HG03108 (cell line): ENCODE measurements around the gene RPP25L.

ENCODE experiments used
- ATAC-seq: cut with Tn5 transposase; IDR thresholded peaks from one replicate; pipeline ENCODE4 v1.9.1; 2021; ENCODE audit warnings: moderate library complexity; ENCODE audit not compliant: unreplicated experiment

Gene RPP25L

DNA sequence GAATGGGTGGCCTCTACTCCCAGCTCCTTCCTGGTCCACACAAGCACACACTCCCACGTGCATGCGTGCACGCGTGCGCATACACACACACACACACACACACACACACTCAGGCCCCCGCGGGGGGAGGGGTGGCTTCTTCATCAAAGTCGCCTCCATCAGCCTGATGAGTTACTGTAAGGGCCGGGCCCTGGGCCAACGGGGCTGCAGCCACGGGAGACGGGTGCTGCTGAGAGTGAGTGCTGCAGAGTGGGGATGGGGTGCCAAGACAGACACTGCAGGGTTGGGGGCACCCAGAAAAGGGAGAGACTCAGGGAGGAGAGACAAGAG is 40.5 kb downstream of the RPP25L start:
- no peak for ATAC-seq

DNA sequence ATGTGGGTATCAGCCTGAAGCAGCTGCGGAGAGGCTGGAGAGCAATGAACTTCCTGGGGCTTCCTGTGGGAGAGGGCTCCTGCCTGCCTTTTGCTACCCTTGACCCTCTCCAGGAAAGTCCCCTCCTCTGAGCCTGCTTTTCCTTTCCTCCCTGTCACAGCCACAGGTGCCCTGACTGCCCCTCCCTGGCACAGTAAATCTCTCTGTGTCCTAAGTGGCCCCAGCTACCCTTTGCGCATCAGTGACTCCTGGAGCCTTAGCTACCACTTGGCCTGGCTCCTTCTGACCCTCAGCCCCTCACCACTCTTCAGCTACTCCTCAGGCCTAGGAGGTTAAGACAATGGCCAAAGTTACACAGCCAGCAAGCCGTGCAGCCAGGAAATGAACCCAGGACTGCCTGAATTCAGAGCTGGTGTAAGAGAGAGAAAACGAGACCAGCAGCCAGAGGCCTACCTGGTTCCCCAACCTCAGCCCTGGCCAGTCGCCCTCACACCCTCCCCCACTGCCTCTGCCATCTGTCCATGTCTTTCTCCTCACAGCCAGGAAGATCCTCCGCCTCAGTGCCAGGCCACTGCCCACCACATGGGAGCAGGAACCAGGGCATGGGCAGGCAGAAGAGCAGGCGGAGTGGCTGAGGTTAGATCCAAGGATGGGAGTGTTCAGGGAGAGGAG is 41.0 kb downstream of the RPP25L start:
- ATAC-seq, result no peak

DNA sequence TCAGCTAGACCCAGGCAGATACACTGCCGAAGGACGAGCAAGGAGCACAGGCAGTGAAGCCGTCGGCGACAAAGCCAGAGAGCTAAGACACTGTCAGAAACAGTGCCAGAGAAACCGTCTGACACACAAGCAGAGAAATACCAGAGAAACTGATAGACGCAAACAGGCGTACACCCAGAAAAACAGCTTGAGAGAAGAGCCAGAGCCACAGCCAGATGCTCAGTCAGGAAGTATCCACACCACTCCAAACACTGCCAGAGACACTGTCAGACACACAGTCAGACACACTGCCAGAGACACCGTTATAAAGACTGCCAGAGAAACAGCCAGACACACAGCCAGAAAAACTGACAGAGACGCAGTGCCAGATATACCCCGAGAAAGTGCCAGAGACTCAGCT is 41.5 kb downstream of the RPP25L start:
- no peak for ATAC-seq

DNA sequence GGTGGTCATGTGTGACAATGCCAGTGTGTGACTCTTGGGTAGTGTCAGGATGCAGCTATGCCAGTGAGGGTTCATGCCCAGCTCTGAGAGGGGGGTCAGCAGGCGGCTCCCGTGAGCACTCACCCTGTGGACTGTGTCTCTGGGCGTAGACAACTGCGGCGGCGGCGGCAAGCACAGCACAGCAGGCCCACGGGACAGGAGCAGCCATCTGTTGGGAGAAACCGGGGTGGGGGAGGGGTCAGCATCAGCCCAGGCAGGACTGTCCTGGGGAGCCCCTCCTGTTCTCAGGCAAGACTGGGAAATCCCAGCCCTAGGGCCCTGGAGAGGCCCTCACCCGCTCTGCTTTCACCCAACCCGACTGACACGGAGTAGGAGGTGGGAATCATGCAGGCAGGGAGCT is 43.1 kb downstream of the RPP25L start:
- ATAC-seq, result no peak

DNA sequence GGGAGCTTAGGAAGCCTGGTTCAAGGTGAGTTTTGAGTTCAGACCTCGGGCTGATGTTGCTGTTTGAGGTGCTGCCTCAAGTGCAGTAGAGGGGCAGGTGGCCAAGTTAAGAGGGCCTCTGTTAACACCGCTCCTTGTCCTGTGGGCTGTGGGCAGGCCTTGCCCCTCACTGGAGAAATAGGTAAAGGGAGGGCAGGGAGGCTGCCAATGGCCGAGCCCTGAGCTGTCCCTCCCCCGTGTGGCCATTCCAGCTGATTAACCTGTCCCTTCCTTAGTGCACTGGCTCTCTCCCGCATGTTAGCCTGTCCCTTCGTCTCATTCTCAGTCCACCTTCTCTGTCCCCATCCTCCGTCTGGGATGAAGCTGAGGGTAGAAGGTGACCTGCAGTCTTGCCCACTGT is 43.8 kb downstream of the RPP25L start:
- ATAC-seq, result no peak

DNA sequence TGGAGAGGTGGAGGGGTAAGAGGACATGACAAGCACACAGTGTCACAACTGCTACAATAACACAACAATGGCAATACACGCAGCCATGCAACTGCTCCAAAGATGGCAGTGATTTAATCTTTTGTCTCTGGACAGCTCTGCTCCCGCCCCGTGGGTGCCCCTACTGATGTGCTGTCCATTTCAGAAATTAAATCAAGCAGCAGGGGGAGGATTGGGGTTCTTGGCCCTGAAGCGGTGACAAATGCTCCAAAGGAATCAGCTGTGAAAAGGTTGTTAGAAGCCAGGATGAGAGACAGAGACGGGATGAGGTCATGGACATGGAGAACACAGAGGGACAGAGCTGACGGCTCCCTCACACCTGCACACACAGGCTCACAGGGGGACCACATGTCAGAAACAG is 44.9 kb downstream of the RPP25L start:
- no peak for ATAC-seq

DNA sequence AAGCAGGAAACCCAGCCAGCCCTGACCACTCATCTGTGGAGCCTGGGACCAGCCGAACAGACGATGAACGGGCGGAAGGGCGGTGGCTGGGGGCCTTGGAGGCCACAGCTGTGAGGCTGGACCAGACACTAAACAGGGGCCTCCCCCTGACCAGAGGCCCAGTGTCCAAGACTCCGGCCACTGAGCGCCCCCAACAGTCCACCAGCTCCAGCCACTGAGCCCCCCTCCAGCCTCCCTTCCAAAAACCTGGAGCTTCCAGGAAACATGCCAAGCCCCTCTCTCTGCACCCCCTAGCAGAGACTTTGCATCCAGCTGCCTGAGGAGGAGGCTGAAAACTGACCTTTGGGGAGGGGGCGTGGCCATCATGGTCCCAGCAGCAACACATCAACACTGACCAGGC is 45.6 kb downstream of the RPP25L start:
- ATAC-seq, result no peak

DNA sequence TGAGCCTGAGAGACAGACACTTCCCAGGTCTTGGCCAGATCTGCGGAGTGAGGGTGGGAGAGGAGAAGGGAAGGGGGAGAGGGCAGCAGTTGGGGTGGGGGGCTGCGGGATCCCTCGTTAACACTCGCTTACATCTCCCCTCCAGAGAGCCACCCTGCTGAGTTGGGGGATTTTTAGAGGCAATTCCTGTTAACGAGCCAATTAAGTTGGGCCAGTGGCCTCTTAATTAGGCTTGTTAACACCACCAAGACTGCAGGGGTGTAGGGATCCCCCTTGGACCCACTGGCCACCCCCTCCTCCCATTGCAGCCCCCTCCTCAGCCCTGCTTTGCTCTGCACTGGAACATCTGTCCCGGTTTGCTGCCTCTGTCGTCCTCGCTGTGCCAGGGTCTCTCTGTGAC is 46.0 kb downstream of the RPP25L start:
- no peak for ATAC-seq

DNA sequence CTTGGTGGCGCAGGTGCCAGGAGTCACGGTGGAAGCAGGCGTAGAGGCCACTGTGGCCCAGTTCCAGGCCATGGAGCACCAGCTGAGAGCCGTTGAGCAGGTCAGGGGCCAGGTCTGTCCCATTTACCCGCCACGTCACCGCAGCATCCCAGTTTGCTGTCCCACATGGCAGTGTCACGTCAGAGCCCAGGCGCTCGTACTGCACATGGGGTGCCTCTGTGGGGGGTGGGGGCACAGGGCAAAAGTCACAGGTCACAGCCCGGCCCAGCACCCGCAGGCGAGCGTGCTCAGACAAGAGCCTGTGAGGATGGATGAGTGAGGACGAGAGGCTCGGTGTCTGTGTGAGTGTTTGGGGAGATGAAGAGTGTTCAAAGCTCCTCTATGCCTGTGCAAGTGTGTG is 47.3 kb downstream of the RPP25L start:
- no peak for ATAC-seq

DNA sequence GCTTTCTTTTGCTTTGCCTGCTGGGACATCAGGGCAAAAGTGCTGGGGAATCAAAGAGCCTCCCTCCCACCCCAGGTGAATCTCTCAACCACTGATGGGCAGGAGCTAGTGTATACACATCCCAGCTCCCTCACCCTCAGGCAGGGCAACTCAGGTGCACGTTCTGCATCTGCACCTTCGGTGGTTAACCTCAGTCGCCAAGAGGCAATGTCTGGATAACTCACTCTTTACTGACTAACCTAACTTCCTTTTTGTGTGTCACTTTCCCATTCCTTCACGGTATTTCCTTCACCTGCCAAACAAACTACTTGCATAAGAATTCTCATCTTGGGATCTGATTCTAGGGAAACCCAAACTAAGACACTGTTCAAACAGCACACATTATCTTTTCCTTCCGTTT is 48.6 kb downstream of the RPP25L start:
- no peak for ATAC-seq

DNA sequence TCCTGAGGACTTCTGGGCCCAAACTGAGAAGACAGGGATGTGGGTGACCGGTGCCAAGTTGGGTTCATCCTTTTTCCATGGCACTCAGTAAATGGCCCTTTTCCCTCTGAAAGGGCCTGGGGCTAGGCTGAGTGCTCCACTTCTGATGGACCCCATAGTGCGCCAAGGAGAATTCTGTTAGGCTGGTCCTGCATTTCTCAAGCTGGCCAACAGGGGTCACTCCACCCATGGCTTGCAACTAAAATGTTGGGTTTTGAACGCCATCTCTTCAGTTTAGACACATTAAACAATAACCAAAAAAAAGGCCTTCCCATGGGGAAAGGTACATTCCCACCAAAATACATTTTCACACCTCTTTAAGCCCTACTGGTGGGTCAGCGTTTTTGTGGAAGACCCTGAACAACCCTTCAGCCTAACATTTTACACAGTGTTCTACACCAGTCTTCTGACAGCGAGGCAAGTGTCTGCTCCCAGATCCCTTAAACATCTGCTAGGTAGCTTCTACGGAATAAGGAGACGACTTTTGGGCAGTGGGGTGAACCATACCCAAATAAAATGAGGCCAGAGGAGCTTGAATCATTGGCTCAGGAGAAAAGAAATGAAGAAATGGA is 49.7 kb downstream of the RPP25L start:
- no peak for ATAC-seq

DNA sequence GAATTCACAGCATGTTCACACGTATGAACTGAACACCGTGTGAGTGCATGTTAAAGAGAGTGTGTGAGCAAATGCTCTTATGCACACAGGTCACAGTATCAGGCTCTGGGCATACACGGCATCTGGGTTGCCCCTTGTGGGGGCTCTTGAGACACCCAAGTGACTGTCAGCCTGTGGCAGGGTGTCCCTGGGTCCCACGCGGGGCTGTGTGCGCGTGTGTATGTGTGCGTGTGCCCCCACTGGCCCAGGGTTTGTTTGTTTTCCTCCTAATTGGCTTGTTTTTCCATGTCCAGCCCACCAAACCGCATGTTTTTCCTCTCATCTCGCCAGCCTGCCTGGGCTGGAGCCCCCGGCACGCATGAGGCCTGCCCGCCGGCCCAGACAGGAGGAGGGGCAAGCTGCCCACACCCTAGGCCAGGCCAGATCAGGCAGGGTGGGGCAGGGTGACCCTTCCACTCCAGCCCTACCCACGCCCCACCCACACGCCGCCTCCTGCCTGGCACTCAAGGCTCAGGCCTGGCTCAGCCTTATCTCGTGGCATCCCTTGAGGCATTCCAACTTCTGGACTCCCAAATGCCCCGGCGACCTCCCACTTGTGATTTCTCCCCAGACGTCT is 51.2 kb downstream of the RPP25L start:
- no peak for ATAC-seq
